Measurements from ENCODE around the gene CCSER1.

DNA sequence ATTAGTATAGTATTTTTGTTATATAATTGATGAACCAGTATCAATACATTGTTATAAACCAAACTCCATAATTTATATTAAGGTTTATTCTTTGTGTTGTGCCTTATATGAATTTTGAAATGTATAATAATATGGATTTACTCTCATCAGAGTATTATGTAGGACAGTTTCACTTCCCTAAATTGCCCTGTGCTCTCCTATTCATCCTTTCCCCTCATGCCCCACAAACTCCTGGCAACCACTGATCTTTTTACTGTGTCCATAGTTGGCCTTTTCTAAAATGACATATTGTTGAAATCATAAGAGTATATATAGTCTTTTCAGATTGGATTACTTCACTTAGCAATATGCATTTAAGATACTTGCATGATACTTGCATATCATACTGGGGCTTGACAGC is 1218.4 kb downstream of the CCSER1 start:
- TF ChIP-seq, protein P1, sequence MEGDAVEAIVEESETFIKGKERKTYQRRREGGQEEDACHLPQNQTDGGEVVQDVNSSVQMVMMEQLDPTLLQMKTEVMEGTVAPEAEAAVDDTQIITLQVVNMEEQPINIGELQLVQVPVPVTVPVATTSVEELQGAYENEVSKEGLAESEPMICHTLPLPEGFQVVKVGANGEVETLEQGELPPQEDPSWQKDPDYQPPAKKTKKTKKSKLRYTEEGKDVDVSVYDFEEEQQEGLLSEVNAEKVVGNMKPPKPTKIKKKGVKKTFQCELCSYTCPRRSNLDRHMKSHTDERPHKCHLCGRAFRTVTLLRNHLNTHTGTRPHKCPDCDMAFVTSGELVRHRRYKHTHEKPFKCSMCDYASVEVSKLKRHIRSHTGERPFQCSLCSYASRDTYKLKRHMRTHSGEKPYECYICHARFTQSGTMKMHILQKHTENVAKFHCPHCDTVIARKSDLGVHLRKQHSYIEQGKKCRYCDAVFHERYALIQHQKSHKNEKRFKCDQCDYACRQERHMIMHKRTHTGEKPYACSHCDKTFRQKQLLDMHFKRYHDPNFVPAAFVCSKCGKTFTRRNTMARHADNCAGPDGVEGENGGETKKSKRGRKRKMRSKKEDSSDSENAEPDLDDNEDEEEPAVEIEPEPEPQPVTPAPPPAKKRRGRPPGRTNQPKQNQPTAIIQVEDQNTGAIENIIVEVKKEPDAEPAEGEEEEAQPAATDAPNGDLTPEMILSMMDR (conservative IDR thresholded peaks at IDR 0.05 in 1 of 2, IDR thresholded peaks at IDR 0.05 in 1 of 2; ENCODE audit: extremely low read depth in 1 of 2, insufficient read depth in 1 of 2, low read depth in 1 of 2, low read length in 2 of 2) = no peak
- no peak for TF ChIP-seq EZH2 (IDR thresholded peaks at IDR 0.05; ENCODE audit: borderline replicate concordance, low read length)

Measured in mammary epithelial cell (primary cell).